CD4-positive, alpha-beta T cell treated with Interferon alpha-2 for 1 hour (primary cell): ENCODE measurements around the gene LANCL2.

ENCODE experiments used
- DNase-seq, 2 donors: peaks; one replicate each; pipeline ENCODE4 v3.0.0-alpha.2; 2020 to 2022

LANCL2 gene

GRCh38 chr7:55472928-55473725, 108.0 kb downstream of the LANCL2 start:
- no peak for DNase-seq

- no peak for DNase-seq
These were observed 108.8 kb downstream of the LANCL2 start for GRCh38 chr7:55473932-55474331.

GRCh38 chr7:55474944-55475854, 110.1 kb downstream of the LANCL2 start:
- DNase-seq: peak; percentile 16 to 59

GRCh38 chr7:55475855-55476803, 111.0 kb downstream of the LANCL2 start:
- DNase-seq: no peak

GRCh38 chr7:55476852-55477780, 112.0 kb downstream of the LANCL2 start:
- no peak for DNase-seq

- DNase-seq: no peak
These were observed 112.7 kb downstream of the LANCL2 start for GRCh38 chr7:55477781-55478374.

- DNase-seq: no peak
These were observed 113.6 kb downstream of the LANCL2 start for GRCh38 chr7:55478700-55479099.

GRCh38 chr7:55481155-55481554, 116.0 kb downstream of the LANCL2 start:
- DNase-seq: no peak

GRCh38 chr7:55483046-55483445, 117.9 kb downstream of the LANCL2 start:
- no peak for DNase-seq
